GM19328 (cell line): ENCODE data around the gene IGFBP7.

Experiments used
- ATAC-seq: cut with Tn5 transposase; IDR thresholded peaks from one replicate; pipeline ENCODE4 v1.9.1; 2021; ENCODE audit warnings: mild to moderate bottlenecking, moderate library complexity; ENCODE audit not compliant: unreplicated experiment

The IGFBP7 gene

GRCh38 chr4:57098415-57098814 lies 11.8 kb downstream of the IGFBP7 start:
- ATAC-seq = no peak

- ATAC-seq = no peak
These were observed 12.5 kb downstream of the IGFBP7 start for GRCh38 chr4:57097711-57098110.

GRCh38 chr4:57095956-57096355 lies 14.2 kb downstream of the IGFBP7 start:
- no peak for ATAC-seq

- no peak for ATAC-seq
These were observed 14.9 kb downstream of the IGFBP7 start for GRCh38 chr4:57095245-57095644.

GRCh38 chr4:57094832-57095223 lies 15.4 kb downstream of the IGFBP7 start:
- no peak for ATAC-seq

- ATAC-seq = no peak
These were observed 16.0 kb downstream of the IGFBP7 start for GRCh38 chr4:57093845-57094831.

GRCh38 chr4:57091657-57092162 lies 18.5 kb downstream of the IGFBP7 start:
- no peak for ATAC-seq

GRCh38 chr4:57090079-57090478 lies 20.1 kb downstream of the IGFBP7 start:
- ATAC-seq = no peak

GRCh38 chr4:57089549-57089948 lies 20.6 kb downstream of the IGFBP7 start:
- no peak for ATAC-seq

GRCh38 chr4:57086031-57086723 lies 24.0 kb downstream of the IGFBP7 start:
- no peak for ATAC-seq

- ATAC-seq = no peak
These were observed 24.9 kb downstream of the IGFBP7 start for GRCh38 chr4:57085278-57085677.

GRCh38 chr4:57084360-57084759 lies 25.8 kb downstream of the IGFBP7 start:
- ATAC-seq = no peak

- no peak for ATAC-seq
These were observed 27.1 kb downstream of the IGFBP7 start for GRCh38 chr4:57083090-57083489.

- no peak for ATAC-seq
These were observed 28.2 kb downstream of the IGFBP7 start for GRCh38 chr4:57081651-57082621.

GRCh38 chr4:57080781-57081650 lies 29.2 kb downstream of the IGFBP7 start:
- no peak for ATAC-seq

- no peak for ATAC-seq
These were observed 31.3 kb downstream of the IGFBP7 start for GRCh38 chr4:57078685-57079521.

GRCh38 chr4:57077550-57078343 lies 32.4 kb downstream of the IGFBP7 start:
- ATAC-seq = no peak

- ATAC-seq = no peak
These were observed 33.5 kb downstream of the IGFBP7 start for GRCh38 chr4:57076646-57077045.
